Breast epithelium (tissue), 4 donors: ENCODE data around the gene RSPH6A. TPM values are rescaled to one million over a fixed set of nuclear protein-coding genes. Genes with fewer than 3 reads are reported as not detected.

Experiments
- DNase-seq, 2 donors: peaks; one replicate each; pipeline ENCODE4 v3.0.0-alpha.2; 2019; ENCODE audit warnings: low spot score in 2 of 2
- H3K27ac ChIP-seq, 2 donors: fragments of 200-600 bp; sonication (generic) in 1 of 2; one replicate each; pipeline ENCODE4 v1.5.1; 2016 to 2019; ENCODE audit warnings: mild to moderate bottlenecking in 1 of 2
- H3K27me3 ChIP-seq, 2 donors: fragments of 200-600 bp; sonication (generic) in 1 of 2; one replicate each; pipeline versions ENCODE4 v1.5.1 to v1.6.0; 2017 to 2019; ENCODE audit warnings: control low read depth in 1 of 2, mild to moderate bottlenecking in 1 of 2
- H3K36me3 ChIP-seq: fragments of 200-600 bp; one replicate; pipeline ENCODE4 v1.5.1; 2019
- H3K4me1 ChIP-seq, 2 donors: fragments of 200-600 bp; sonication (generic); one replicate each; pipeline ENCODE4 v1.5.1; 2016 to 2019; ENCODE audit warnings: control low read depth in 1 of 2
- H3K4me3 ChIP-seq, 3 donors: fragments of 200-600 bp; sonication (generic); 1 replicate in 2 of 3; 2 replicates in 1 of 3; pipeline ENCODE4 v1.5.1; 2016 to 2019; ENCODE audit warnings: mild to moderate bottlenecking in 3 of 3, moderate library complexity in 2 of 3
- H3K9me3 ChIP-seq, 2 donors: fragments of 200-600 bp; sonication (generic) in 1 of 2; one replicate each; pipeline ENCODE4 v1.5.1; 2016 to 2019; ENCODE audit warnings: control low read depth in 1 of 2
- CTCF ChIP-seq, 3 donors: fragments of 450-650 bp; IDR thresholded peaks; one replicate each; pipeline ENCODE4 v1.5.1; 2016 to 2017; ENCODE audit warnings: antibody characterized with exemption in 3 of 3, mild to moderate bottlenecking in 3 of 3, moderate library complexity in 3 of 3
- POLR2A ChIP-seq: fragments of 450-650 bp; IDR thresholded peaks from one replicate; pipeline ENCODE4 v1.6.1; 2016; ENCODE audit warnings: antibody characterized with exemption, mild to moderate bottlenecking, moderate library complexity
- POLR2AphosphoS5 ChIP-seq, 3 donors: sonication (generic); formaldehyde crosslinking; IDR thresholded peaks; one replicate each; pipeline ENCODE4 v1.6.1; 2017; ENCODE audit warnings: antibody characterized with exemption in 3 of 3
- intact Hi-C: fragments of 100-400 bp; cut with DNase I; formaldehyde crosslinking; loops from one replicate; pipeline ENCODE4 v1.15.1; 2023; ENCODE audit warnings: low total_unique reads
- total RNA-seq, 3 donors: library from RNA; depleted of rRNA; stranded (reverse); fragments of >200 nt; gene quantifications; one replicate each; pipeline ENCODE4 v1.1.0, GENCODE V29; 2016

Gene RSPH6A
- total RNA-seq, 3 donors from 2014 or later, result 0.15 TPM; not detected in 2

- Histone ChIP-seq H3K27ac (no peak overlapping the region), H3K9me3 (no peaks in the 10 kb centered on the region), H3K27me3 (no peaks in the 10 kb centered on the region), H3K4me1 (no peaks in the 10 kb centered on the region), H3K36me3 (no peaks in the 10 kb centered on the region), H3K4me3 (no peak overlapping the region)
- intact Hi-C loops, result no loop called here
- no peak for DNase-seq
- TF ChIP-seq POLR2AphosphoS5 (IDR thresholded peaks at IDR 0.05), result no peak
- no peak for TF ChIP-seq POLR2A
- no peak for TF ChIP-seq CTCF (IDR thresholded peaks at IDR 0.05)
Observed at GRCh38 chr19:45852983-45853382, 37.9 kb upstream of the RSPH6A start.

DNA sequence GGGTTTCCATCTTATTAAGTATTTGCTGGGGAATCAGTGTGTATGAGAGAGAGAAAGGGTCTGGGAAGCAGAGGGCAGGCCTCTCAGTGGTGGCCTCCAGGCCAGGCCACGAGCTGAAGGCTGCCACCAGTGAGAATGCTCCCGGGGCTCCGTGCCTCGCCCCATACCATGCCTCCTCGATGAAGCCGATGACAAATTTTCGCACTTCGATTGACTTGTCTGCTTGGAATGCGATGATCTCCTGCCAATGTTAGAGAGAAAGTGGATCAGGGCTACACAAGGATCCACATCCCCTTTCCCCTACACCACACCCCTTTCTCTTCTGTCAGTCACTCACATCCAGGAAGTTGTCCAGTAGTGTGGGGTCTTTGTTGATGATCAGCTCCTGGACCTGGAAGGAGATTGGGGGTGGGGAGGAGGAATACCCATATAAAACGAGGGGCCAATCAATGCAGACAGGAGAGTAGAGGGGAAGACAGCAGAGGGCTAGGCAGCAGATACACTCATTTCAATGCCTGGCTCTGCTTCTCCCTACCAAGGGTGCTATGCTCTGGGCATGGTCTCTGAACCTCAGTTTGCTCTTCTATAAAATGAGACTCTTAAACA is 37.1 kb upstream of the RSPH6A start:
- Histone ChIP-seq H3K4me3 (no peak overlapping the region), H3K4me1 (no peaks in the 10 kb centered on the region), H3K36me3 (no peaks in the 10 kb centered on the region), H3K9me3 (no peaks in the 10 kb centered on the region), H3K27ac (no peak overlapping the region), H3K27me3 (no peaks in the 10 kb centered on the region)
- DNase-seq, result no peak
- intact Hi-C loops, result no loop called here
- TF ChIP-seq POLR2A (no peak), POLR2AphosphoS5 (IDR thresholded peaks at IDR 0.05) (no peak), CTCF (IDR thresholded peaks at IDR 0.05) (no peak)

DNA sequence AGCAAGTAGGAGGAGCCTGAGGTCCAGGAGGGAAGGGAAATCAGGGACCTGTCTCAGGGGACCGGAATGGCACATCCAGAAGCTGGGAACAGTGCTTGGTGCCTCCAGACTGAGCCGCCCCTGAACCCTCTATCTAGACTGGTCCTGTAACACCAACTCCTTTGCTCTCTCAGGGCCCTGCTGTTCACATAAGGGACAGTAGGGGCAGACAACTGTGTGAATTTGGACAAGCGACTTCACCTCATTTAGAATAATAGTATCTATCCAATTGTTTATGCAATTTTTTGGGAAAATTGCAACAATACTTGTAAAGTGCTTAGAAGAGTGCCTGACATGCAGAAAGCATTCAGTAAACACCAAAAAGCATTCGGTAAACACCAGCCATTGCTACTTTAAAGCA is 33.8 kb upstream of the RSPH6A start:
- intact Hi-C loops, result no loop called here
- DNase-seq, result no peak
- H3K27me3 ChIP-seq, result no peaks in the 10 kb centered on the region
- no peak overlapping the region for H3K27ac ChIP-seq
- H3K36me3 ChIP-seq, result no peaks in the 10 kb centered on the region
- no peak for TF ChIP-seq POLR2AphosphoS5 (IDR thresholded peaks at IDR 0.05)
- TF ChIP-seq CTCF (IDR thresholded peaks at IDR 0.05), result peak in 1 of 3 donors; percentile 8
- TF ChIP-seq POLR2A, result no peak
- H3K4me1 ChIP-seq, result no peaks in the 10 kb centered on the region
- no peak overlapping the region for H3K4me3 ChIP-seq
- no peaks in the 10 kb centered on the region for H3K9me3 ChIP-seq

GRCh38 chr19:45847663-45848062 is 32.6 kb upstream of the RSPH6A start:
- no peak overlapping the region for H3K4me3 ChIP-seq
- no peaks in the 10 kb centered on the region for H3K27me3 ChIP-seq
- no peaks in the 10 kb centered on the region for H3K4me1 ChIP-seq
- no peak overlapping the region for H3K27ac ChIP-seq
- intact Hi-C loops, result no loop called here
- TF ChIP-seq POLR2A (no peak), POLR2AphosphoS5 (IDR thresholded peaks at IDR 0.05) (no peak), CTCF (IDR thresholded peaks at IDR 0.05) (no peak)
- DNase-seq, result no peak
- no peaks in the 10 kb centered on the region for H3K9me3 ChIP-seq
- no peaks in the 10 kb centered on the region for H3K36me3 ChIP-seq

DNA sequence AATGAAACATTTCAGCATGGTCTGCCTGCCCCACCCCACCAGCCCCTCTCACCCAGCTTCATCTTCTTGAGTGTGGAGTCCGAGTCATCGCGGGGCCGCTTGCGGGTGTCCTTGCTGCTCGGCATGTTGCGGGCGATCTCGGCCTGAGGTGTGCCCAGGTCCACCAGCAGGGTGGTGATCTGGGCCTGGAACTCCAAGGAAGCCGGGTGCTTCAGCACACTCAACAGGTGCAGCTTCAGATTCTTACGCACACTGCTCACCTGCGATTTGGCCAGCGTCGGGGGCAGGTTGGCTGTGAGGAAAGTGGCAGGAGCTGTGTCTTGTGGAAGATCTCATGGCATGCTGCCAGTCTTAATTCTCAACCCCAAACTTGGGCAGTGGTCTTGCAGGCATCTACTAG is 27.1 kb upstream of the RSPH6A start:
- TF ChIP-seq POLR2A (no peak), CTCF (IDR thresholded peaks at IDR 0.05) (no peak)
- intact Hi-C loops, result no loop called here
- Histone ChIP-seq H3K4me1 (no peaks in the 10 kb centered on the region), H3K27ac (no peak overlapping the region), H3K4me3 (no peak overlapping the region), H3K9me3 (no peaks in the 10 kb centered on the region), H3K27me3 (no peaks in the 10 kb centered on the region), H3K36me3 (peaks cover 10% of the 10 kb centered on the region)
- no peak for DNase-seq
